ENCODE data around the gene CRLF3.
"Not testable (repeated sequence)": the region's sequence is repeated elsewhere in the genome, so short reads cannot be mapped to it uniquely, and the experiment has no call there.

The CRLF3 gene

GRCh38 chr17:30793282-30793977, 31.1 kb downstream of the CRLF3 start:
- Histone ChIP-seq H3K9ac (ENCODE audit: low read length in 2 of 2) (no peak overlapping the region), H3K27ac (ENCODE audit: low read length) (no peak overlapping the region), H3K4me3 (ENCODE audit: low read length in 2 of 2) (no peak overlapping the region), H3K27me3 (ENCODE audit: control insufficient read depth in 1 of 2, insufficient read depth in 2 of 2, low read length in 2 of 2) (no peaks in the 10 kb centered on the region), H3K36me3 (ENCODE audit: control insufficient read depth in 2 of 2, insufficient read depth in 2 of 2, low read length in 2 of 2) (peaks cover 10 to 13% of the 10 kb centered on the region in 2 donors), H3K4me1 (ENCODE audit: control insufficient read depth, insufficient read depth, low read length) (no peaks in the 10 kb centered on the region), H3K9me3 (ENCODE audit: control insufficient read depth in 2 of 2, low read length in 2 of 2) (no peaks in the 10 kb centered on the region)

DNA sequence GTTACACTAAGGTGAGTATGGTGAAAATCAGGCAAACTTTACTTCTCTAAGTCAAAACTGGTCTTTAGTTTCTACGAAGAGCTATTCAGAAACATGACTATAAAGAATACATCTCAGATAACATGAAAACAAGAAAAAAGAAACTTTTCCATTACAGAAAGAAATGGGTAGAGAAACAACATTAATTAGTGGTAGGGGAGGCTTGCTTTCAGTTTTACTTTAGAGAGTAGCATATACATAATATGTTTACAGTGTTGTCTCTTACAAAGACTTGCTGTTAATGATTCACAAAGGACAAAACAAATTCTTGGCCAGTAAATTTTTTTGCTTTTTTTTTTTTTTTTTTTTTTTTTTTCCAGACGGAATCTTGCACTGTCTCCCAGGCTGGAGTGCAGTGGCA, 34.2 kb downstream of the CRLF3 start:
- Histone ChIP-seq H3K27me3 (ENCODE audit: control insufficient read depth in 1 of 2, insufficient read depth in 2 of 2, low read length in 2 of 2) (no peaks in the 10 kb centered on the region), H3K27ac (ENCODE audit: low read length) (no peak overlapping the region), H3K36me3 (ENCODE audit: control insufficient read depth in 2 of 2, insufficient read depth in 2 of 2, low read length in 2 of 2) (peaks cover 13 to 15% of the 10 kb centered on the region in 2 donors), H3K4me3 (ENCODE audit: low read length in 2 of 2) (no peak overlapping the region), H3K9me3 (ENCODE audit: control insufficient read depth in 2 of 2, low read length in 2 of 2) (no peaks in the 10 kb centered on the region), H3K9ac (ENCODE audit: low read length in 2 of 2) (no peak overlapping the region), H3K4me1 (ENCODE audit: control insufficient read depth, insufficient read depth, low read length) (no peaks in the 10 kb centered on the region)

DNA sequence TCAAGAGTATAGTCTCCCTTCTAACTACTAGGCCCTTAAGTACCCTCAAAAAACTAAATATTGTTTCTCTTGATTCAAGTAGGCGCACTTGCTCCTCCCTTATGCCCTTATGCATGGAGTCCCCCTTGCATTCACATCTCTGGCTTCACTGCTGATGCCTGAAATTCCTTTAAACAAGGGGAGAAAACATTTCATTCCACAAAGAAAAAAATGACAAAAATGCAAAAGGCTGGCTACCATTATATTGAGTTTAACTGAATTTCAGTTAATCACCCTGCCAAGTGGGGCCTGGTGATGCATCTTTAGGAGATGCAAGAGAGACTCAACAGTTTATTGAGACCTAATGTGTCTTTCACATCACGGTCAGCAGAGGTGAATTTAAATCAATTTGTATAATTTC, 35.6 kb downstream of the CRLF3 start:
- Histone ChIP-seq H3K4me3 (ENCODE audit: low read length in 2 of 2) (no peak overlapping the region), H3K9me3 (ENCODE audit: control insufficient read depth in 2 of 2, low read length in 2 of 2) (no peaks in the 10 kb centered on the region), H3K27ac (ENCODE audit: low read length) (no peak overlapping the region), H3K36me3 (ENCODE audit: control insufficient read depth in 2 of 2, insufficient read depth in 2 of 2, low read length in 2 of 2) (peaks cover 13 to 14% of the 10 kb centered on the region in 2 donors), H3K9ac (ENCODE audit: low read length in 2 of 2) (no peak overlapping the region), H3K4me1 (ENCODE audit: control insufficient read depth, insufficient read depth, low read length) (no peaks in the 10 kb centered on the region), H3K27me3 (ENCODE audit: control insufficient read depth in 1 of 2, insufficient read depth in 2 of 2, low read length in 2 of 2) (no peaks in the 10 kb centered on the region)

GRCh38 chr17:30782206-30782605, 42.3 kb downstream of the CRLF3 start:
- Histone ChIP-seq H3K27me3 (ENCODE audit: control insufficient read depth in 1 of 2, insufficient read depth in 2 of 2, low read length in 2 of 2) (no peaks in the 10 kb centered on the region), H3K36me3 (ENCODE audit: control insufficient read depth in 2 of 2, insufficient read depth in 2 of 2, low read length in 2 of 2) (peaks cover 0 to 10% of the 10 kb centered on the region in 2 donors), H3K4me1 (ENCODE audit: control insufficient read depth, insufficient read depth, low read length) (no peaks in the 10 kb centered on the region), H3K9ac (ENCODE audit: low read length in 2 of 2) (no peak overlapping the region), H3K4me3 (ENCODE audit: low read length in 2 of 2) (no peak overlapping the region), H3K9me3 (ENCODE audit: control insufficient read depth in 2 of 2, low read length in 2 of 2) (no peaks in the 10 kb centered on the region), H3K27ac (ENCODE audit: low read length) (no peak overlapping the region)

DNA sequence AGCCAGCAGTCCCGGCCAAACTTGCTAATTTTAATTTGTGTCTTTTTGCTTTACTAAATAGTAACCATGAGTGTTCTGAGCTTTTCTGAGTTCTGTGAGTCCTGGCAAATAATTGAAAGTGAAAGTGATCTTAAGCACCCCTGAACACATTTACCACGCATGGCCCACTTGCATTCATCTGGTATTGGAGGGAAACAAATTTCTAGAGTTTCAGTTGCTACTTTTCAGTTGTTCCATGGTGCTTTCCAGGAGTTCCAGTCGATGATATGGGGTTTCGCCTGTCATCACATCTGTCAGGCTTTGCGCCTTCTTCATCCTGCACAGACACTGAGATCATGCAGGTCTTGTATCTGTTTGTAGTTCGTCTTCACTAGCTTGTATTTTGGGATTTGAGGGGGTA, 44.1 kb downstream of the CRLF3 start:
- H3K4me3 ChIP-seq (ENCODE audit: low read length in 2 of 2) = no peak overlapping the region
- H3K9ac ChIP-seq (ENCODE audit: low read length in 2 of 2) = no peak overlapping the region
- H3K4me1 ChIP-seq (ENCODE audit: control insufficient read depth, insufficient read depth, low read length) = no peaks in the 10 kb centered on the region
- H3K27me3 ChIP-seq (ENCODE audit: control insufficient read depth in 1 of 2, insufficient read depth in 2 of 2, low read length in 2 of 2) = no peaks in the 10 kb centered on the region
- H3K9me3 ChIP-seq (ENCODE audit: control insufficient read depth in 2 of 2, low read length in 2 of 2) = no peaks in the 10 kb centered on the region
- no peak overlapping the region for H3K27ac ChIP-seq (ENCODE audit: low read length)
- H3K36me3 ChIP-seq (ENCODE audit: control insufficient read depth in 2 of 2, insufficient read depth in 2 of 2, low read length in 2 of 2) = peaks cover 0 to 4% of the 10 kb centered on the region in 2 donors

- not testable (repeated sequence) for H3K4me1 ChIP-seq (ENCODE audit: control insufficient read depth, insufficient read depth, low read length); H3K27me3 ChIP-seq (ENCODE audit: control insufficient read depth in 1 of 2, insufficient read depth in 2 of 2, low read length in 2 of 2); H3K4me3 ChIP-seq (ENCODE audit: low read length in 2 of 2); H3K36me3 ChIP-seq (ENCODE audit: control insufficient read depth in 2 of 2, insufficient read depth in 2 of 2, low read length in 2 of 2); H3K9ac ChIP-seq (ENCODE audit: low read length in 2 of 2); H3K27ac ChIP-seq (ENCODE audit: low read length); H3K9me3 ChIP-seq (ENCODE audit: control insufficient read depth in 2 of 2, low read length in 2 of 2)
These were observed 55.7 kb downstream of the CRLF3 start for GRCh38 chr17:30768771-30769170.

DNA sequence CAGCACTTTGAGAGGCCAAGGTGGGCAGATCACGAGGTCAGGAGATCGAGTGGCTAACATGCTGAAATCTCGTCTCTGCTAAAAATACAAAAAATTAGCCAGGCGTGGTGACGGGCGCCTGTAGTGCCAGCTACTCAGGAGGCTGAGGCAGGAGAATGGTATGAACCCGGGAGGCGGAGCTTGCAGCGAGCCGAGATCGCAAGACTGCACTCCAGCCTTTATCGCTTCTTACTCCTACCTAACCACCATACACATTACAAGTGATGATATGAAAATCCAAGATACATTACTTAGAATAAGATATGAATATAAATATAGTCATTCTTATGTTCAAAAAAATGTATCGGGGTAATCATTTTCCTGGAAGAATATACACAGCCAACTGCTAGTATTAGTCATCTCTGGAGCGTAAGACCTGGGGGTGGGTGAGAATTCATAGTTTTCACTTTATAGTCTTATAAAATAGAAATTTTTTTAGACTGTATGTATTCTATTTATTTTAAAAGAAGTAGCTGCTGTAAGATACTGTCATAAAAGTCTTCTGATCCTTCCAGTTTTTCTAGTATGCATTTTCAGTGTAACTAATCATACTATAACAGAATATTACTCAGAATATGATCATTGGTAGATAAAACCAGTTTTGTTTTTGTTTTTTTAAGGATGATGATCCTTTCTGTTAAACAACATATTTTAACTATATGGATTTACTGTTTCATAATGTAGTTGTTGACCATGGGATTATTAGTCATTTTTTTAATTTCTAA, 56.7 kb downstream of the CRLF3 start:
- not testable (repeated sequence) for H3K4me3 ChIP-seq (ENCODE audit: low read length in 2 of 2); H3K9ac ChIP-seq (ENCODE audit: low read length in 2 of 2)

GRCh38 chr17:30761060-30761459, 63.4 kb downstream of the CRLF3 start:
- Histone ChIP-seq H3K4me1 (ENCODE audit: control insufficient read depth, insufficient read depth, low read length) (no peaks in the 10 kb centered on the region), H3K27me3 (ENCODE audit: control insufficient read depth in 1 of 2, insufficient read depth in 2 of 2, low read length in 2 of 2) (no peaks in the 10 kb centered on the region), H3K4me3 (ENCODE audit: low read length in 2 of 2) (no peak overlapping the region), H3K9me3 (ENCODE audit: control insufficient read depth in 2 of 2, low read length in 2 of 2) (no peaks in the 10 kb centered on the region), H3K36me3 (ENCODE audit: control insufficient read depth in 2 of 2, insufficient read depth in 2 of 2, low read length in 2 of 2) (peaks cover 0 to 3% of the 10 kb centered on the region in 2 donors), H3K9ac (ENCODE audit: low read length in 2 of 2) (no peak overlapping the region), H3K27ac (ENCODE audit: low read length) (no peak overlapping the region)

More for the DNA sequence above, 56.7 kb downstream of the CRLF3 start:
- not testable (repeated sequence) for H3K9me3 ChIP-seq (ENCODE audit: control insufficient read depth in 2 of 2, low read length in 2 of 2); H3K36me3 ChIP-seq (ENCODE audit: control insufficient read depth in 2 of 2, insufficient read depth in 2 of 2, low read length in 2 of 2); H3K27me3 ChIP-seq (ENCODE audit: control insufficient read depth in 1 of 2, insufficient read depth in 2 of 2, low read length in 2 of 2); H3K27ac ChIP-seq (ENCODE audit: low read length); H3K4me1 ChIP-seq (ENCODE audit: control insufficient read depth, insufficient read depth, low read length)

DNA sequence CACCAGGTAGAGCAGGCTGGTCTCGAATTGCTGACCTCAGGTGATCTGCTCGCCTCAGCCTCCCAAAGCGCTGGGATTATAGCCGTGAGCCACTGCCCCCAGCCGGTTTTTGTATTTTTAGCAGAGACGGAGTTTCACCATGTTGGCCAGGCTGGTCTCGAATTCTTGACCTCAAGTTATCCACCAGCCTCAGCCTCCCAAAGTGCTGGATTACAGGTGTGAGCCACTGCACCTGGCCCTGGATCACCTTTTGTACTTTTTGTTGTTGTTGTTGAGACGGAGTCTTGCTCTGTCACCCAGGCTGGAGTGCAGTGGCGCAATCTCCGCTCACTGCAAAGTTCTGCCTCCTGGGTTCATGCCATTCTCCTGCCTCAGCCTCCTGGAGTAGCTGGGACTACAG, 71.2 kb downstream of the CRLF3 start:
- not testable (repeated sequence) for H3K36me3 ChIP-seq (ENCODE audit: control insufficient read depth in 2 of 2, insufficient read depth in 2 of 2, low read length in 2 of 2); H3K27me3 ChIP-seq (ENCODE audit: control insufficient read depth in 1 of 2, insufficient read depth in 2 of 2, low read length in 2 of 2); H3K4me3 ChIP-seq (ENCODE audit: low read length in 2 of 2); H3K9me3 ChIP-seq (ENCODE audit: control insufficient read depth in 2 of 2, low read length in 2 of 2); H3K9ac ChIP-seq (ENCODE audit: low read length in 2 of 2); H3K27ac ChIP-seq (ENCODE audit: low read length); H3K4me1 ChIP-seq (ENCODE audit: control insufficient read depth, insufficient read depth, low read length)

DNA sequence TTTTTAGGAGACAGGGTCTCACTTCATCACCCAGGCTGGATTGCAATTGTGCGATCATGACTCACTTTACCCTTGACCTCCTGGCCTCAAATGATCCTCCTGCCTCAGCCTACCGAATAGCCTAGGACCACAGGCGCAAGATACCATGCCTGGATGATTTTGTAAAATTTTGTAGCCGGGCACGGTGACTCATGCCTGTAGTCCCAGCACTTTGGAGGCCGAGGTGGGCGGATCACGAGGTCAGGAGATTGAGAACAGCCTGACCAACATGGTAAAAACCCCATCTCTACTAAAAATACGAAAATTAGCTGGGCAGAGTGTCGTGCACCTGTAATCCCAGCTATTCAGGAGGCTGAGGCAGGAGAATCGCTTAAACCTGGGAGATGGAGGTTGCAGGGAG, 73.5 kb downstream of the CRLF3 start:
- H3K4me1 ChIP-seq (ENCODE audit: control insufficient read depth, insufficient read depth, low read length); H3K9me3 ChIP-seq (ENCODE audit: control insufficient read depth in 2 of 2, low read length in 2 of 2); H3K4me3 ChIP-seq (ENCODE audit: low read length in 2 of 2); H3K27ac ChIP-seq (ENCODE audit: low read length); H3K36me3 ChIP-seq (ENCODE audit: control insufficient read depth in 2 of 2, insufficient read depth in 2 of 2, low read length in 2 of 2); H3K27me3 ChIP-seq (ENCODE audit: control insufficient read depth in 1 of 2, insufficient read depth in 2 of 2, low read length in 2 of 2); H3K9ac ChIP-seq (ENCODE audit: low read length in 2 of 2): not testable (repeated sequence)

DNA sequence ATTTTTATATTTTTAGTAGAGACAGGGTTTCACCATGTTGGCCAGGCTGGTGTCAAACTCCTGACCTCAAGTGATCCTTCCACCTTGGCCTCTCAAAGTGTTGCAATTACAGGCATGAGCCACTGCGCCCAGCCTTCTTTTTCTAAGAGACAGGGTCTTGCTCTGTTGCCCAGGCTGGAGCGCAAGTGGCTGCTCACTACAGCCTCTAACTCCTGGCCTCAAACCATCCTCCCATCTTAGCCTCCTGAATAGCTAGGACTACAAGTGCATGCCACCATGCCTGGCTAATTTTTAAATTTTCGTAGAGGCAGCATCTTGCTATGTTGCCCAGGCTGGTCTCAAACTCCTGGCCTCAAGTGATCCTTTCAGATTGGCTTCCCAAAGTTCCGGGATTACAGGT, 76.9 kb downstream of the CRLF3 start:
- not testable (repeated sequence) for H3K4me1 ChIP-seq (ENCODE audit: control insufficient read depth, insufficient read depth, low read length); H3K9ac ChIP-seq (ENCODE audit: low read length in 2 of 2); H3K9me3 ChIP-seq (ENCODE audit: control insufficient read depth in 2 of 2, low read length in 2 of 2); H3K27ac ChIP-seq (ENCODE audit: low read length); H3K27me3 ChIP-seq (ENCODE audit: control insufficient read depth in 1 of 2, insufficient read depth in 2 of 2, low read length in 2 of 2); H3K4me3 ChIP-seq (ENCODE audit: low read length in 2 of 2); H3K36me3 ChIP-seq (ENCODE audit: control insufficient read depth in 2 of 2, insufficient read depth in 2 of 2, low read length in 2 of 2)

All from stomach smooth muscle (tissue), 2 donors.